HL-60 (cell line): ENCODE data around the gene TAC3.

ENCODE experiments used
- DNase-seq, 2 experiments: peaks; one replicate each; pipeline ENCODE4 v3.0.0-alpha.2; 2010 to 2020; ENCODE audit warnings: low read depth in 1 of 2, low spot score in 1 of 2
- H3K27ac ChIP-seq: fragments of 250-450 bp; sonication (Bioruptor Pico); replicated peaks from 2 replicates; pipeline ENCODE4 v1.5.1; 2020; ENCODE audit warnings: mild to moderate bottlenecking, moderate library complexity
- H3K27me3 ChIP-seq: fragments of 250-450 bp; sonication (Bioruptor Pico); 2 replicates; pipeline ENCODE4 v1.5.1; 2021; ENCODE audit warnings: mild to moderate bottlenecking, moderate library complexity; ENCODE audit not compliant: insufficient read depth, poor library complexity, severe bottlenecking
- H3K4me3 ChIP-seq: replicated peaks from 2 replicates; pipeline ENCODE4 v1.5.1; 2011; ENCODE audit warnings: mild to moderate bottlenecking, control low read depth, low read length; ENCODE audit not compliant: insufficient read depth
- GABPA ChIP-seq: IDR thresholded peaks from 2 replicates; pipeline ENCODE4 v1.6.1; 2012; ENCODE audit warnings: low read depth
- POLR2AphosphoS5 ChIP-seq: IDR thresholded peaks from 2 replicates; pipeline ENCODE4 v1.6.1; 2012; ENCODE audit warnings: low read depth
- SPI1 ChIP-seq: IDR thresholded peaks from 2 replicates; pipeline ENCODE4 v1.6.1; 2012; ENCODE audit warnings: low read depth, mild to moderate bottlenecking, borderline replicate concordance
- TF ChIP-seq, protein P1 (sequence below): IDR thresholded peaks from one replicate; pipeline ENCODE4 v1.5.1; 2011; ENCODE audit warnings: low read length, control low read depth, inconsistent platforms; ENCODE audit not compliant: insufficient read depth
- TF ChIP-seq, protein P2 (sequence below): IDR thresholded peaks from 2 replicates; pipeline ENCODE4 v1.6.1; 2012; ENCODE audit warnings: low read depth; ENCODE audit not compliant: insufficient replicate concordance

TAC3 gene

DNA sequence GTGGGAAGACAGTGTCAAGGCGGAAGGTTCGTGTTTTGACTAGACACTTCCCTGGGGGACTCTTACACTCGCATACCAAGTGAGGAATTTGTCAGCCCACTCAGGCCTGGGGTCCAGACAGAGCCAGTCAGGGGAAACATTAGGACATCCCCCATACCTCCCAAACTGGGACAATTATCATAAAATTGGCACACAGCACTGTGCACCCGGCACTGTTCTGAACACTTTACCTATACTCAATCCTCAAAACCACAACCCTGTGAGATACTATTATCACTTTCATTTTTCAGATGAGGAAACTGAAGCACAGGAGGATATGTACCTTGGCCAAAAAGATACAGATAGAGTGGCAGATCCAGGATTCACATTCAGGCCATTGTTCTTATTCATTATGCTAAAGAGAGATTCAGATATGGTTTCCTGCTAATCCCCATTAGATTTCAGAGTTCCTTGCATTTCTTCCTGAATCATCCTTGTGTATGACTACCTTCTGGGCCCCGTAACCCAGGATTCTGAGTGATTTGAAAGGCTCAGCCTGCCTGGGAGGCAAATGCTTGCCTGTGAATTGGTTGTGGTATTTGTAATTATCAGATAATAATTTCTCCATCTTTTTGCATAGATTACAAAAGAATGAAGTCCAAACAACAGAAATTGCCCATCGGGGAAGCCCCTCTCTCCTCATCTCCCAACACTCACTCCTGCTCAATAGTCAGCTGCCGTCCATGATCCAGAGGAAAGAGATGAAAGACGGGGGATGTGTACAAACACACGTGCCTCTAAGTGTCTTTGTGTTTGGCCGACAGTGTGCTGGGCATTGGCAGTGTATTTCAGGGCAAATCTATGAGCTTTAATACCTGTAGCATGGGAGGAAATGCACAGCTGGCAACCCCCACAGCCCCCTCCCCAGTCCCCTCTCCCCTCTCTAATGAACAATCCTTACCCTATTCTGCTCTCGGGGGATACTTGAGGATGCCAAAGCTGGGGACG lies 4.6 kb downstream of the TAC3 start:
- Histone ChIP-seq H3K27ac (no peak overlapping the region), H3K4me3 (no peak overlapping the region), H3K27me3 (peaks cover 3% of the 10 kb centered on the region)
- no peak for DNase-seq
- TF ChIP-seq, protein P1, sequence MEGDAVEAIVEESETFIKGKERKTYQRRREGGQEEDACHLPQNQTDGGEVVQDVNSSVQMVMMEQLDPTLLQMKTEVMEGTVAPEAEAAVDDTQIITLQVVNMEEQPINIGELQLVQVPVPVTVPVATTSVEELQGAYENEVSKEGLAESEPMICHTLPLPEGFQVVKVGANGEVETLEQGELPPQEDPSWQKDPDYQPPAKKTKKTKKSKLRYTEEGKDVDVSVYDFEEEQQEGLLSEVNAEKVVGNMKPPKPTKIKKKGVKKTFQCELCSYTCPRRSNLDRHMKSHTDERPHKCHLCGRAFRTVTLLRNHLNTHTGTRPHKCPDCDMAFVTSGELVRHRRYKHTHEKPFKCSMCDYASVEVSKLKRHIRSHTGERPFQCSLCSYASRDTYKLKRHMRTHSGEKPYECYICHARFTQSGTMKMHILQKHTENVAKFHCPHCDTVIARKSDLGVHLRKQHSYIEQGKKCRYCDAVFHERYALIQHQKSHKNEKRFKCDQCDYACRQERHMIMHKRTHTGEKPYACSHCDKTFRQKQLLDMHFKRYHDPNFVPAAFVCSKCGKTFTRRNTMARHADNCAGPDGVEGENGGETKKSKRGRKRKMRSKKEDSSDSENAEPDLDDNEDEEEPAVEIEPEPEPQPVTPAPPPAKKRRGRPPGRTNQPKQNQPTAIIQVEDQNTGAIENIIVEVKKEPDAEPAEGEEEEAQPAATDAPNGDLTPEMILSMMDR, result no peak
- no peak for TF ChIP-seq SPI1
- TF ChIP-seq GABPA, result no peak
- TF ChIP-seq, protein P2, sequence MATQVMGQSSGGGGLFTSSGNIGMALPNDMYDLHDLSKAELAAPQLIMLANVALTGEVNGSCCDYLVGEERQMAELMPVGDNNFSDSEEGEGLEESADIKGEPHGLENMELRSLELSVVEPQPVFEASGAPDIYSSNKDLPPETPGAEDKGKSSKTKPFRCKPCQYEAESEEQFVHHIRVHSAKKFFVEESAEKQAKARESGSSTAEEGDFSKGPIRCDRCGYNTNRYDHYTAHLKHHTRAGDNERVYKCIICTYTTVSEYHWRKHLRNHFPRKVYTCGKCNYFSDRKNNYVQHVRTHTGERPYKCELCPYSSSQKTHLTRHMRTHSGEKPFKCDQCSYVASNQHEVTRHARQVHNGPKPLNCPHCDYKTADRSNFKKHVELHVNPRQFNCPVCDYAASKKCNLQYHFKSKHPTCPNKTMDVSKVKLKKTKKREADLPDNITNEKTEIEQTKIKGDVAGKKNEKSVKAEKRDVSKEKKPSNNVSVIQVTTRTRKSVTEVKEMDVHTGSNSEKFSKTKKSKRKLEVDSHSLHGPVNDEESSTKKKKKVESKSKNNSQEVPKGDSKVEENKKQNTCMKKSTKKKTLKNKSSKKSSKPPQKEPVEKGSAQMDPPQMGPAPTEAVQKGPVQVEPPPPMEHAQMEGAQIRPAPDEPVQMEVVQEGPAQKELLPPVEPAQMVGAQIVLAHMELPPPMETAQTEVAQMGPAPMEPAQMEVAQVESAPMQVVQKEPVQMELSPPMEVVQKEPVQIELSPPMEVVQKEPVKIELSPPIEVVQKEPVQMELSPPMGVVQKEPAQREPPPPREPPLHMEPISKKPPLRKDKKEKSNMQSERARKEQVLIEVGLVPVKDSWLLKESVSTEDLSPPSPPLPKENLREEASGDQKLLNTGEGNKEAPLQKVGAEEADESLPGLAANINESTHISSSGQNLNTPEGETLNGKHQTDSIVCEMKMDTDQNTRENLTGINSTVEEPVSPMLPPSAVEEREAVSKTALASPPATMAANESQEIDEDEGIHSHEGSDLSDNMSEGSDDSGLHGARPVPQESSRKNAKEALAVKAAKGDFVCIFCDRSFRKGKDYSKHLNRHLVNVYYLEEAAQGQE, result no peak
- no peak for TF ChIP-seq POLR2AphosphoS5

DNA sequence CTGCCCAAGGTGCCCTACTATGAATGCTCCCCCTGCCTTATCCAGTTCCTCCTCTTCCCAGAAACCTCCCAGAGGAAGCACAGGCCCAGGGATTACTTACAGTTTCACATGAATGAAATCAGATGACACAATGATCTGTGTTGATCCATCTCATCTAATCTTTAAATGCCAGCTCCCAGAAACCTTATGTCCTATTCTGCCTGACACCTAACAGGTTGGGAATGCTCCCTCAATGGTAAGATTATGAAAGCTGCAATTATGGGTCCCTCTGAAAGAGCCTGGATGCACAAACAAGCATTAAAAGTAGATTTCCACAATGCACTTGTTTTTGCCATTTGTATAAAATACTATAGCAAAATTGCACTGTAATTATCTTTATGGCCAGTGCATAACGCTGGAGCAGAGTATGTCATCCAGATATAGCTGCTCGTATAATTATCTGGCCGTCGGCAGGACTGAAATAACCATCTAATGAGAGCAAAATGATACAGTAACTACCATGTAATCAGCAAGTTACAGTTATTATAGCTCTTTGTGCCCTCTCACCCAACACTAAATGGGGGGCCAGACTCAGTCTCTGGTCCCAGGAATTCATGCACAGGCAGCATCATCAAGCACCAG lies 5.6 kb downstream of the TAC3 start:
- no peak overlapping the region for H3K27ac ChIP-seq
- no peak for DNase-seq

DNA sequence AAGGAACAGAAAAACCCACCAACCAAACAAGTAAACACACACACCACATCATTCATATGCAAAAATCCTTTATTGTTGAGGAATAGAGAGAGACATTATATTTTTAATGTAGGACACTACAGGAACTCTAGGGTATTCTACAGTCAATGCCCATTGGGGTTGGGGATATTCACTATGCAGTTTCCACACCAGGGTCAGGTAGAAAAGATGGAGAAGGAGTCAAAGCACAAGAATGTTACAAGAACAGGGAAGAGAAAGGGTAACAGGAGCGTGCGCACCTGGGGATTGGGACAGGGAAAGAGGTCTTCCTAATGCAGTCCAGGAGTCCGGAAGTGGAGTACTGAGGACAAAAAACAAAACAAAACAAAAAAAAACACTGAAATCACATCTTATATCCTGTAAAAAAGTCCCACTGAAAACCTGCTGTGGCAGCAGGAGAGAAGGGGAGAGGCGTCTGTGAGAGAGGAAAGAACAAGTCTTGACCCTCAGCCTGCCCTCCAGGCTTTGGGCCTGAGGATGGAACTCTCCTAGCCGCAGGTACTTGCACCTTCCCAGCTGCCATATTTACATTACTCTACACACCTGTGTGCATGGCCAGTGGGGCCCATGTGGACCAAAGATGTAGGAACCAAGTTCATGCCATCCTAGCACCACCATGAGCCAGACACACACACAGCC lies 6.2 kb downstream of the TAC3 start:
- TF ChIP-seq SPI1, result no peak
- no peak for DNase-seq
- H3K27me3 ChIP-seq, result peaks cover under 1% of the 10 kb centered on the region
- no peak overlapping the region for H3K27ac ChIP-seq
- no peak overlapping the region for H3K4me3 ChIP-seq

More for the DNA sequence above, 5.6 kb downstream of the TAC3 start:
- Histone ChIP-seq H3K4me3 (no peak overlapping the region), H3K27me3 (peaks cover 3% of the 10 kb centered on the region)
- TF ChIP-seq SPI1, result no peak
- TF ChIP-seq GABPA, result no peak
- TF ChIP-seq, protein P1, result no peak
- TF ChIP-seq POLR2AphosphoS5, result no peak
- TF ChIP-seq, protein P2, result no peak

DNA sequence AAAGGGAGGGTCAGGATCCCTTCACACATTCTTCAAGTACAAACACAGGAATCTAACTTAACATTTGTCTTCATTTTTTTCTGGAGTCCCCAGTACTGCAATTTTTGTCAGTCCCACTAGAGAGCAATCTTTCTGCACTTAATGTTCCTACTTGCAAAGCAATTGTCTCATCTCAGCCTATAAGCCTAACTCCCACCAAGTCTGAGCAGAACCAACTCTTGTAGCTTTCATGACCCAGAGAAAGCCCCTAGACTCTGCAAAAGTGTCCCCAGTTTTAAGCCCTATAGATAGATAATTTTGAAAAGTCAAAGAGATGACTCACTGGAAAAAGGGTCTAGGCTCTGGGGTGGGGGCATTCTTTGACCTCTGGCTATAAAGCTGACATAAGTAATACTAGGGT lies 8.2 kb downstream of the TAC3 start:
- peak in 1 of 2 experiments; percentile 59 for DNase-seq
- TF ChIP-seq, protein P2, result no peak
- no peak for TF ChIP-seq SPI1
- TF ChIP-seq, protein P1, result peak; percentile 62
- no peak for TF ChIP-seq GABPA
- no peak for TF ChIP-seq POLR2AphosphoS5
- Histone ChIP-seq H3K27ac (no peak overlapping the region), H3K27me3 (no peaks in the 10 kb centered on the region), H3K4me3 (no peak overlapping the region)
